HCT116 (cell line): ENCODE measurements around the gene PSPC1. TPM values are rescaled to one million over a fixed set of nuclear protein-coding genes. Genes with fewer than 3 reads are reported as not detected.
"Not testable (repeated sequence)": the region's sequence is repeated elsewhere in the genome, so short reads cannot be mapped to it uniquely, and the experiment has no call there.

Experiments
- ATAC-seq: fragments of 200-7000 bp; cut with Tn5 transposase; 2 replicates; pipeline ENCODE4 v1.9.1; 2020; ENCODE audit warnings: mild to moderate bottlenecking, moderate library complexity
- BruUV-seq: library from RNA; stranded (reverse); fragments of 400-500 nt; replicated peaks from 2 replicates; lab custom pipeline; 2021; lab: Mats Ljungman, UMichigan
- CTCF ChIA-PET: fragments of 300-600 bp; sonication (Branson Sonifier 250); formaldehyde crosslinking; loops from one replicate; lab custom pipeline; 2021; ENCODE audit warnings: antibody characterized with exemption; lab: Charles Lee
- POLR2A ChIA-PET: fragments of 300-600, 350-600 bp; sonication (Branson Sonifier 250); formaldehyde crosslinking; loops from one replicate; lab custom pipeline; 2021; ENCODE audit warnings: antibody characterized with exemption; lab: Charles Lee
- RAD21 ChIA-PET, 2 experiments: fragments of 300-600 bp; sonication (Branson Sonifier 250); formaldehyde crosslinking; loops; one replicate each; lab custom pipeline; 2023; ENCODE audit warnings: low total read pairs in 2 of 2; ENCODE audit not compliant: uncharacterized antibody in 2 of 2, unreplicated experiment in 2 of 2, low non-redundant PET in 1 of 2; lab: Charles Lee
- DNase-seq: peaks from one replicate; pipeline ENCODE4 v3.0.0-alpha.2; 2010; ENCODE audit warnings: low read depth, low spot score
- H2AFZ ChIP-seq: fragments of 200-600 bp; shearing (Covaris generic), sonication (generic); 2 replicates; pipeline ENCODE4 v1.6.1; 2017; ENCODE audit warnings: low read depth, mixed run types, mixed read lengths, antibody characterized with exemption, low read length; ENCODE audit not compliant: poor library complexity, severe bottlenecking
- H3K27ac ChIP-seq: 2 replicates; pipeline ENCODE4 v1.5.1; 2012; ENCODE audit warnings: low read depth, low read length
- H3K27me3 ChIP-seq: fragments of 200-600 bp; sonication (generic); 2 replicates; pipeline ENCODE4 v1.6.1; 2016; ENCODE audit warnings: mixed run types, low read length, mixed read lengths; ENCODE audit not compliant: insufficient read depth
- H3K36me3 ChIP-seq, 2 experiments: fragments of 200-500 bp in 1 of 2; fragments of 200-600 bp in 1 of 2; sonication (Bioruptor generic) in 1 of 2; sonication (generic) in 1 of 2; 2 replicates each; pipeline versions ENCODE4 v1.5.1 to v1.6.1; 2014 to 2016; ENCODE audit warnings: low read length in 2 of 2, inconsistent platforms in 1 of 2, mixed read lengths in 1 of 2, mixed run types in 1 of 2; ENCODE audit not compliant: insufficient read depth in 2 of 2, control insufficient read depth in 1 of 2
- H3K4me1 ChIP-seq, 2 experiments: fragments of 200-600 bp in 1 of 2; sonication (generic) in 1 of 2; 2 replicates each; pipeline versions ENCODE4 v1.5.1 to v1.6.1; 2012 to 2017; ENCODE audit warnings: low read length in 2 of 2, inconsistent platforms in 1 of 2, mild to moderate bottlenecking in 1 of 2, mixed read lengths in 1 of 2, mixed run types in 1 of 2, moderate library complexity in 1 of 2; ENCODE audit not compliant: insufficient read depth in 2 of 2, control insufficient read depth in 1 of 2
- H3K4me2 ChIP-seq: fragments of 200-600 bp; sonication (generic); 2 replicates; pipeline ENCODE4 v1.6.1; 2017; ENCODE audit warnings: mixed run types, low read length, mixed read lengths
- H3K4me3 ChIP-seq, 2 experiments: fragments of 200-600 bp in 1 of 2; sonication (generic) in 1 of 2; replicated peaks in 1 of 2; 2 replicates each; pipeline ENCODE4 v1.5.1; 2011 to 2016; ENCODE audit warnings: low read length in 2 of 2, control low read depth in 1 of 2, low read depth in 1 of 2, mild to moderate bottlenecking in 1 of 2, mixed read lengths in 1 of 2, mixed run types in 1 of 2
- H3K79me2 ChIP-seq: fragments of 200-600 bp; sonication (generic); 2 replicates; pipeline ENCODE4 v1.6.1; 2017; ENCODE audit warnings: mild to moderate bottlenecking, mixed run types, low read length, moderate library complexity, mixed read lengths; ENCODE audit not compliant: insufficient read depth
- H3K9ac ChIP-seq: fragments of 200-600 bp; sonication (generic); 2 replicates; pipeline ENCODE4 v1.6.1; 2016; ENCODE audit warnings: low read length, mixed read lengths
- H3K9me2 ChIP-seq: fragments of 200-600 bp; sonication (generic), shearing (Covaris generic); 2 replicates; pipeline ENCODE4 v1.6.1; 2017; ENCODE audit warnings: mixed run types, mild to moderate bottlenecking, moderate library complexity; ENCODE audit not compliant: insufficient read depth
- H3K9me3 ChIP-seq, 2 experiments: fragments of 200-500 bp in 1 of 2; fragments of 200-600 bp in 1 of 2; sonication (Bioruptor generic) in 1 of 2; sonication (generic) in 1 of 2; 2 replicates each; pipeline ENCODE4 v1.6.1; 2014 to 2017; ENCODE audit warnings: low read length in 2 of 2, mixed read lengths in 2 of 2, inconsistent platforms in 1 of 2, low read depth in 1 of 2, mild to moderate bottlenecking in 1 of 2, mixed run types in 1 of 2, moderate library complexity in 1 of 2; ENCODE audit not compliant: control insufficient read depth in 1 of 2, insufficient read depth in 1 of 2
- H4K20me1 ChIP-seq: fragments of 200-600 bp; sonication (generic), shearing (Covaris generic); 2 replicates; pipeline ENCODE4 v1.6.1; 2017; ENCODE audit warnings: mixed run types, mild to moderate bottlenecking, moderate library complexity; ENCODE audit not compliant: insufficient read depth
- ATF3 ChIP-seq: IDR thresholded peaks from 2 replicates; pipeline ENCODE4 v1.6.1; 2012
- CBX3 ChIP-seq: IDR thresholded peaks from 2 replicates; pipeline ENCODE4 v1.6.1; 2012; ENCODE audit warnings: low read depth
- CEBPB ChIP-seq: IDR thresholded peaks from 2 replicates; pipeline ENCODE4 v1.6.1; 2012; ENCODE audit warnings: low read depth
- CTCF ChIP-seq, 3 experiments: fragments of 200-600 bp in 1 of 3; sonication (generic) in 1 of 3; IDR thresholded peaks in 2 of 3; conservative IDR thresholded peaks in 1 of 3; 2 replicates each; pipeline ENCODE4 v1.5.1; 2012 to 2017; ENCODE audit warnings: low read depth in 2 of 3, low read length in 2 of 3, antibody characterized with exemption in 1 of 3, borderline replicate concordance in 1 of 3, control low read depth in 1 of 3, mild to moderate bottlenecking in 1 of 3, mixed read lengths in 1 of 3, mixed run types in 1 of 3, moderate library complexity in 1 of 3; ENCODE audit not compliant: insufficient read depth in 1 of 3
- EGR1 ChIP-seq: IDR thresholded peaks from 2 replicates; pipeline ENCODE4 v1.6.1; 2012; ENCODE audit warnings: low read depth
- MAX ChIP-seq: IDR thresholded peaks from 2 replicates; pipeline ENCODE4 v1.6.1; 2012
- POLR2AphosphoS5 ChIP-seq: IDR thresholded peaks from 2 replicates; pipeline ENCODE4 v1.6.1; 2011; ENCODE audit warnings: mild to moderate bottlenecking, low read depth, low read length, moderate library complexity
- RAD21 ChIP-seq: IDR thresholded peaks from 2 replicates; pipeline ENCODE4 v1.6.1; 2012; ENCODE audit warnings: low read depth, mild to moderate bottlenecking
- SIN3A ChIP-seq: IDR thresholded peaks from 2 replicates; pipeline ENCODE4 v1.6.1; 2012; ENCODE audit warnings: low read depth
- SP1 ChIP-seq: IDR thresholded peaks from 2 replicates; pipeline ENCODE4 v1.6.1; 2012; ENCODE audit warnings: low read depth
- YY1 ChIP-seq: IDR thresholded peaks from 2 replicates; pipeline ENCODE4 v1.6.1; 2011; ENCODE audit warnings: low read length, low read depth, moderate library complexity, mild to moderate bottlenecking; ENCODE audit not compliant: insufficient replicate concordance; ENCODE audit errors: extremely low read depth
- ZBTB33 ChIP-seq: IDR thresholded peaks from 2 replicates; pipeline ENCODE4 v1.6.1; 2011; ENCODE audit warnings: mild to moderate bottlenecking, low read length, moderate library complexity; ENCODE audit not compliant: insufficient replicate concordance; ENCODE audit errors: extremely low read depth
- ZFX ChIP-seq: fragments of 450-650 bp; IDR thresholded peaks from 2 replicates; pipeline ENCODE4 v1.6.1; 2017
- intact Hi-C: fragments of 100-400 bp; cut with micrococcal nuclease; formaldehyde crosslinking; loops from 2 replicates; pipeline ENCODE4 v1.10.0; 2022
- total RNA-seq: library from RNA; stranded (reverse); gene quantifications from one replicate; pipeline ENCODE4 v1.2.1, GENCODE V29; 2021; ENCODE audit not compliant: unreplicated experiment

Gene PSPC1
- total RNA-seq, 1 experiment from 2014 or later, result 57.7 TPM

GRCh38 chr13:19817106-19817505 is 34.4 kb upstream of the PSPC1 start:
- no peak overlapping the region for H3K9ac ChIP-seq
- no peaks in the 10 kb centered on the region for H3K9me3 ChIP-seq
- H4K20me1 ChIP-seq, result no peaks in the 10 kb centered on the region
- H3K36me3 ChIP-seq, result no peaks in the 10 kb centered on the region; a peak in 1 of 4 replicates
- no peak for ATAC-seq
- no peaks in the 10 kb centered on the region for H3K27me3 ChIP-seq
- no peak overlapping the region for H2AFZ ChIP-seq
- RAD21 ChIA-PET, result no interaction called here
- peaks cover 34 to 49% of the 10 kb centered on the region in 2 experiments for H3K4me1 ChIP-seq
- H3K79me2 ChIP-seq, result peaks cover 2% of the 10 kb centered on the region; the same call in 1 of the 2 replicates
- intact Hi-C loops, result no loop called here
- H3K27ac ChIP-seq, result no peak overlapping the region
- no peak overlapping the region for H3K4me2 ChIP-seq
- CTCF ChIA-PET, result interaction anchor here (0.7 to 1.6 kb wide), 2 partner anchors 21 to 35 kb away, joined by 3 to 6 read pairs; no protein-coding TSS in a partner anchor
- TF ChIP-seq EGR1, result no peak
- no peak for TF ChIP-seq ZFX
- no peak for TF ChIP-seq SP1
- no peak for TF ChIP-seq CEBPB
- no peak for TF ChIP-seq MAX
- no peak for TF ChIP-seq CTCF (IDR thresholded peaks at IDR 0.05 in 2 of 3, conservative IDR thresholded peaks at IDR 0.05 in 1 of 3; ENCODE audit: borderline replicate concordance in 1 of 3, insufficient read depth in 1 of 3, low read depth in 2 of 3, low read length in 2 of 3)
- no peak for TF ChIP-seq POLR2AphosphoS5
- TF ChIP-seq RAD21, result no peak
- no peak for TF ChIP-seq ATF3
- TF ChIP-seq SIN3A, result no peak
- no peak for TF ChIP-seq CBX3
- no peak for TF ChIP-seq ZBTB33
- TF ChIP-seq YY1, result no peak
- BruUV-seq, result no TSS peak
- POLR2A ChIA-PET, result no interaction called here
- H3K9me2 ChIP-seq, result no peaks in the 10 kb centered on the region
- no peak overlapping the region for H3K4me3 ChIP-seq
- DNase-seq, result no peak

- POLR2A ChIA-PET, H3K9me3 ChIP-seq, BruUV-seq, H4K20me1 ChIP-seq, H3K9me2 ChIP-seq, H3K27ac ChIP-seq, H3K36me3 ChIP-seq, RAD21 ChIA-PET, intact Hi-C loops, H3K9ac ChIP-seq, CTCF ChIA-PET, H3K79me2 ChIP-seq, H3K4me2 ChIP-seq, ATAC-seq, H3K27me3 ChIP-seq, H3K4me3 ChIP-seq, DNase-seq, H2AFZ ChIP-seq: not testable (repeated sequence)
- H3K4me1 ChIP-seq, result peaks cover 42 to 58% of the 10 kb centered on the region in 2 experiments
Measured at GRCh38 chr13:19815842-19816241, 33.1 kb upstream of the PSPC1 start.
